GM21423 (cell line): ENCODE data around the gene CTXN2.

Source experiments
- ATAC-seq: cut with Tn5 transposase; IDR thresholded peaks from one replicate; pipeline ENCODE4 v1.9.1; 2021; ENCODE audit warnings: mild to moderate bottlenecking, moderate library complexity; ENCODE audit not compliant: unreplicated experiment

Gene CTXN2

GRCh38 chr15:48221885-48222284 is 30.4 kb downstream of the CTXN2 start:
- no peak for ATAC-seq

- no peak for ATAC-seq
These were observed 31.2 kb downstream of the CTXN2 start for GRCh38 chr15:48222627-48223026.

- no peak for ATAC-seq
These were observed 34.3 kb downstream of the CTXN2 start for GRCh38 chr15:48225771-48226170.

- no peak for ATAC-seq
These were observed 39.0 kb downstream of the CTXN2 start for GRCh38 chr15:48230498-48230897.

- ATAC-seq, result no peak
These were observed 41.8 kb downstream of the CTXN2 start for GRCh38 chr15:48233246-48233645.

- ATAC-seq, result no peak
These were observed 47.9 kb downstream of the CTXN2 start for GRCh38 chr15:48239334-48239733.

- no peak for ATAC-seq
These were observed 50.5 kb downstream of the CTXN2 start for GRCh38 chr15:48242015-48242414.

GRCh38 chr15:48242535-48242934 is 51.1 kb downstream of the CTXN2 start:
- no peak for ATAC-seq

GRCh38 chr15:48244921-48245320 is 53.5 kb downstream of the CTXN2 start:
- no peak for ATAC-seq

GRCh38 chr15:48248414-48248813 is 56.9 kb downstream of the CTXN2 start:
- no peak for ATAC-seq

- no peak for ATAC-seq
These were observed 59.2 kb downstream of the CTXN2 start for GRCh38 chr15:48250640-48251076.

GRCh38 chr15:48253172-48253571 is 61.7 kb downstream of the CTXN2 start:
- ATAC-seq, result no peak
